Measurements from ENCODE around the gene RCE1.

RCE1 gene

DNA sequence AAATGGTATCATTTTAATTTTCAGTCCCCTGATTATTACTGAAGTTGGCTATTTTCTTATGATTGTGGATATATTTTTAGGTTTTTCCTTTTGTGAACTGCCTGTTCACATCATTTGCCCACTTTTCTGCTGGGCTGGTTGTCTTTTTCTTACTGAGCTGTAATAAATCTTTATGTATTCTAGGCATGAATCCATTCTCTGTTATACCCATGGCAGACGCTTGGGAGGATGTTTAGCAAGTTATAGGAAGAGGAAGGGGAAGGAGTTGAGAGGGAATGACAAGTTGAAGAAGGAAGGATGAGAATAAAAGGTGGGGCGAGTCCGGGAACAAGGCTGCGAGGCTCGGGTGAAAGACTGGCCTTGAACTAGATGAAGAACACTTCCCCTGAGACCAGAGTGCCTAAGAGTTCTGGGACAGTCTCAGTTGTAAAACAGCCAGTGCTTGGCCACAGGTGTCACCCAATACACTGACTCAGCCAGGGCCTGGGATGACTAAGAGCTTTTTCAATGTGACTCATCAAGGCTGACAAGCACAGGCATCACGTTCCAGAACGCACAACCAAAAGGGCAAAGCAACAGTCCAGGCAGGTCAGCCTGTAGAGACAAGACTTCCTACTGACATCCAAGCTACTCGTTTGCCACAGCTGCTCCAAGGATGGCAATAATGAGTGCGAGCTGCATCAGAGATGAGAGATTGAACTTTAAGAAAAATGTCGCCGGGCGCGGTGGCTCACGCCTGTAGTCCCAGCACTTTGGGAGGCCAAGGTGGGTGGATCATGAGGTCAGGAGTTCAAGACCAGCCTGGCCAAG, 48.8 kb downstream of the RCE1 start:
- peak; percentile 89 for DNase-seq

DNA sequence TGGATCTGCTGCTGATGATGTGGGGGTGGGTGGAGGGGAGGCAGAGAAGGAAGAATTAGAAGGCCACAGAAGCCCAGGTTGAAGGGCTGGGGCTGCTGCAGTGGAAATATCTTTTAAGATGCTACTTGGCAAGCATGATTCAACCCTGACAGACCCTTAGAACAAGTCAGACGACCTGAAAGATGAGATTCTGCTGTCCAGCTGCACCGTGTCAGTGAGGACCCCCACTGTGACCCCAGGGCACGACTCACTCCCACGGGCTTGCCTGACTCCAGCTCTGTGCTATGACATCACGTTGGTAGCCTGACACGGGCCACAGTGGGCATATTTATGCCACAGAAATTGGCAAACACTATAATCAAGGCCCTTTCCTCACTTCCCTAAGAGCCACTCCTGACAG, 49.7 kb downstream of the RCE1 start:
- DNase-seq: no peak

DNA sequence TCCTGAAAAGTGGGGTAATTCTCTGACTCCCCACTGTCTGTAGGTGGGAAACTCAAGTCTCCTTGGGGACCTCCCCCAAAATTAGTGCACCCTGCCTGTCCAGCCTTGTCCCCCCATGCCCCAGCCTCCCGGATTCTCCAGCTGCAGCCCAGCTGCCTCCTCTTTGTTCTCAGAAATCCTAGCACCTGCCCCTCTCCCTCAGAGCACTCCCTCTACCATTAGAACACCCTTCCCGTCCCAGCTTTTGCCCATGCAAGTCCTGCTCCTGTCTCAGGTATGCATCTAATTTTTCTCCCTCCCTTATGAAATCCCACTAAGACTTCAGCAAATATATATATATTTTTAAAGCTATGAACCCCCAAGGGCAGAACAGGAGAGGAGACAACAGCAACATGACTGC, 50.9 kb downstream of the RCE1 start:
- DNase-seq: no peak
